ENCODE results near the gene SORCS1. TPM values are rescaled to one million over a fixed set of nuclear protein-coding genes. Genes with fewer than 3 reads are reported as not detected.
"Not testable (repeated sequence)": the region's sequence is repeated elsewhere in the genome, so short reads cannot be mapped to it uniquely, and the experiment has no call there.

SORCS1 gene
- total and polyA plus RNA-seq, 2 of the 13 experiments (the other 11 are each of a cell fraction or from before 2014, with no cell fraction given): not detected

GRCh38 chr10:107025676-107026075 lies 138.8 kb downstream of the SORCS1 start (continued):
- TF ChIP-seq ZNF646 (CRISPR knock-in tag; IDR thresholded peaks at IDR 0.05) (no peak), DRAP1 (CRISPR knock-in tag; IDR thresholded peaks at IDR 0.05) (no peak), SMAD9 (CRISPR knock-in tag; IDR thresholded peaks at IDR 0.05) (no peak), ZNF607 (CRISPR knock-in tag; IDR thresholded peaks at IDR 0.05; ENCODE audit: borderline replicate concordance) (no peak), ZNF484 (CRISPR knock-in tag; IDR thresholded peaks at IDR 0.05; ENCODE audit: borderline replicate concordance, low read depth) (no peak), SNAPC2 (CRISPR knock-in tag; IDR thresholded peaks at IDR 0.05) (no peak), ZNF850 (CRISPR knock-in tag; conservative IDR thresholded peaks at IDR 0.05) (no peak), ZBTB3 (CRISPR knock-in tag; IDR thresholded peaks at IDR 0.05; ENCODE audit: borderline replicate concordance, low read depth) (no peak), JUNB (CRISPR knock-in tag; IDR thresholded peaks at IDR 0.05; ENCODE audit: borderline replicate concordance) (no peak), ZNF720 (CRISPR knock-in tag; IDR thresholded peaks at IDR 0.05) (no peak), FOSL2 (CRISPR knock-in tag; IDR thresholded peaks at IDR 0.05) (no peak)

GRCh38 chr10:107024033-107024432 lies 140.5 kb downstream of the SORCS1 start:
- WGBS (ENCODE audit: low lambda C conversion rate): 26% methylated on average over 3 of the region's 3 CpGs

More at GRCh38 chr10:107024033-107024432, 140.5 kb downstream of the SORCS1 start:
- DNase-seq (ENCODE audit: low spot score); in situ Hi-C loops (cut with HindIII; ENCODE audit: extremely low pct_ligation_motif_present, low pct_unique_long_range_greater_than_20kb); ATAC-seq; H2AFZ ChIP-seq (ENCODE audit: low read length); H4K20me1 ChIP-seq (ENCODE audit: insufficient read depth, low read length); H3K4me1 ChIP-seq (ENCODE audit: insufficient read depth, low read length); H3K9ac ChIP-seq (ENCODE audit: insufficient read depth, low read depth, low read length); POLR2A ChIA-PET; H3K4me3 ChIP-seq (replicated peaks in 1 of 3; ENCODE audit: insufficient read depth in 1 of 3, low read depth in 2 of 3, low read length in 3 of 3); intact Hi-C loops (cut with micrococcal nuclease; ENCODE audit: unreplicated experiment); FAIRE-seq; H3K4me2 ChIP-seq (ENCODE audit: low read depth, low read length); H3K27ac ChIP-seq (ENCODE audit: extremely low read length, insufficient read depth, low read length); BruUV-seq (replicated peaks); CTCF ChIA-PET (ENCODE audit: low intra/inter-chr PET ratio, low total read pairs); H3K79me2 ChIP-seq (ENCODE audit: insufficient read depth, low read length); H3K27me3 ChIP-seq (ENCODE audit: control insufficient read depth in 1 of 2, insufficient read depth in 2 of 2, low read length in 2 of 2); H3K36me3 ChIP-seq (replicated peaks in 1 of 2; ENCODE audit: control insufficient read depth in 1 of 2, insufficient read depth in 2 of 2, low read length in 2 of 2): not testable (repeated sequence)
- peaks cover 72% of the 10 kb centered on the region for H3K9me3 ChIP-seq (ENCODE audit: low read length)

All from HepG2 (cell line).